Progenitor cell of endocrine pancreas (in vitro differentiated cells): ENCODE measurements around the gene RPS16. TPM values are rescaled to one million over a fixed set of nuclear protein-coding genes. Genes with fewer than 3 reads are reported as not detected.
A peak's percentile ranks its signal among the peaks of the same experiment; 100 is the strongest.

ENCODE experiments used
- DNase-seq: peaks from one replicate; pipeline ENCODE4 v3.0.0; 2021; ENCODE audit warnings: low spot score; ENCODE audit not compliant: unreplicated experiment
- H3K27ac Mint-ChIP-seq: 2 replicates; pipeline ENCODE4 v1.8.0; 2021; ENCODE audit warnings: mild to moderate bottlenecking, moderate library complexity, mixed read lengths
- H3K27me3 Mint-ChIP-seq: 2 replicates; pipeline ENCODE4 v1.8.0; 2021; ENCODE audit warnings: mixed read lengths
- H3K36me3 Mint-ChIP-seq: 2 replicates; pipeline ENCODE4 v1.8.0; 2022; ENCODE audit warnings: mixed read lengths; ENCODE audit not compliant: insufficient read depth
- H3K4me1 Mint-ChIP-seq: 2 replicates; pipeline ENCODE4 v1.8.0; 2021; ENCODE audit warnings: low read depth, mixed read lengths
- H3K4me3 Mint-ChIP-seq: 2 replicates; pipeline ENCODE4 v1.8.0; 2021; ENCODE audit warnings: low read depth, mild to moderate bottlenecking, moderate library complexity, mixed read lengths
- H3K9me3 Mint-ChIP-seq: 2 replicates; pipeline ENCODE4 v1.8.0; 2021; ENCODE audit warnings: low read depth, mixed read lengths
- total RNA-seq: library from RNA; stranded (reverse); gene quantifications from 2 replicates; pipeline ENCODE4 v1.2.1, GENCODE V29; 2021
- TF ChIP-seq, protein P1 (sequence below): fragments of 200-600 bp; sonication (generic); IDR thresholded peaks from one replicate; pipeline ENCODE4 v1.5.0; 2021; ENCODE audit warnings: antibody characterized with exemption, mild to moderate bottlenecking; ENCODE audit not compliant: unreplicated experiment

Gene RPS16
- total RNA-seq, 1 donor from 2014 or later, result 1,449 TPM

DNA sequence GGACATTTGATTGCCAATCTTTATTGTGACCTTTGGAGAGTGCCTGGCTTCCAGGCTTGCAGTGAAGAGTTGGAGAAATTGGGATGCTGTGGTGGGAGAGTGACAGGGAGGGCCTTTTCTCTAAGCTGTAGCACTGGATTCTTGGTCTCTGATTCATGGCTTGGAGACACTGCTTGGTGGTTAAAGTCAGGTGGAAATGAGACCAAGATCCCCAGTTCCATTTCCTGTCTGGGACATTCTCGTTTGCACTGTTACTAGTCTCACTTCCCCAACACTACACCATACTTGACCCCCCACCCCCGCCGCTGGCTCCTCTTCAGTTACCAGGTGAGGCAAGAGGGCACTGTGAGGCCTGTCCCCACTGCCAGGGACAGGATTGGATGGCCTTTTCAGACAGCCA, 12.5 kb upstream of the RPS16 start:
- H3K27me3 Mint-ChIP-seq, result no peaks in the 10 kb centered on the region
- DNase-seq, result no peak
- no peak overlapping the region for H3K4me3 Mint-ChIP-seq
- TF ChIP-seq, protein P1, sequence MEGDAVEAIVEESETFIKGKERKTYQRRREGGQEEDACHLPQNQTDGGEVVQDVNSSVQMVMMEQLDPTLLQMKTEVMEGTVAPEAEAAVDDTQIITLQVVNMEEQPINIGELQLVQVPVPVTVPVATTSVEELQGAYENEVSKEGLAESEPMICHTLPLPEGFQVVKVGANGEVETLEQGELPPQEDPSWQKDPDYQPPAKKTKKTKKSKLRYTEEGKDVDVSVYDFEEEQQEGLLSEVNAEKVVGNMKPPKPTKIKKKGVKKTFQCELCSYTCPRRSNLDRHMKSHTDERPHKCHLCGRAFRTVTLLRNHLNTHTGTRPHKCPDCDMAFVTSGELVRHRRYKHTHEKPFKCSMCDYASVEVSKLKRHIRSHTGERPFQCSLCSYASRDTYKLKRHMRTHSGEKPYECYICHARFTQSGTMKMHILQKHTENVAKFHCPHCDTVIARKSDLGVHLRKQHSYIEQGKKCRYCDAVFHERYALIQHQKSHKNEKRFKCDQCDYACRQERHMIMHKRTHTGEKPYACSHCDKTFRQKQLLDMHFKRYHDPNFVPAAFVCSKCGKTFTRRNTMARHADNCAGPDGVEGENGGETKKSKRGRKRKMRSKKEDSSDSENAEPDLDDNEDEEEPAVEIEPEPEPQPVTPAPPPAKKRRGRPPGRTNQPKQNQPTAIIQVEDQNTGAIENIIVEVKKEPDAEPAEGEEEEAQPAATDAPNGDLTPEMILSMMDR, result no peak
- H3K9me3 Mint-ChIP-seq, result no peaks in the 10 kb centered on the region
- peaks cover 18% of the 10 kb centered on the region for H3K36me3 Mint-ChIP-seq
- H3K27ac Mint-ChIP-seq, result no peak overlapping the region
- H3K4me1 Mint-ChIP-seq, result peaks cover 16% of the 10 kb centered on the region

GRCh38 chr19:39446365-39447084, 10.8 kb upstream of the RPS16 start:
- H3K27me3 Mint-ChIP-seq, result no peaks in the 10 kb centered on the region
- DNase-seq, result no peak
- TF ChIP-seq, protein P1, result no peak
- H3K4me3 Mint-ChIP-seq, result peak overlapping the region; percentile 92
- H3K36me3 Mint-ChIP-seq, result peaks cover 8% of the 10 kb centered on the region
- H3K9me3 Mint-ChIP-seq, result no peaks in the 10 kb centered on the region
- H3K4me1 Mint-ChIP-seq, result peaks cover 16% of the 10 kb centered on the region
- H3K27ac Mint-ChIP-seq, result peak overlapping the region; percentile 100

DNA sequence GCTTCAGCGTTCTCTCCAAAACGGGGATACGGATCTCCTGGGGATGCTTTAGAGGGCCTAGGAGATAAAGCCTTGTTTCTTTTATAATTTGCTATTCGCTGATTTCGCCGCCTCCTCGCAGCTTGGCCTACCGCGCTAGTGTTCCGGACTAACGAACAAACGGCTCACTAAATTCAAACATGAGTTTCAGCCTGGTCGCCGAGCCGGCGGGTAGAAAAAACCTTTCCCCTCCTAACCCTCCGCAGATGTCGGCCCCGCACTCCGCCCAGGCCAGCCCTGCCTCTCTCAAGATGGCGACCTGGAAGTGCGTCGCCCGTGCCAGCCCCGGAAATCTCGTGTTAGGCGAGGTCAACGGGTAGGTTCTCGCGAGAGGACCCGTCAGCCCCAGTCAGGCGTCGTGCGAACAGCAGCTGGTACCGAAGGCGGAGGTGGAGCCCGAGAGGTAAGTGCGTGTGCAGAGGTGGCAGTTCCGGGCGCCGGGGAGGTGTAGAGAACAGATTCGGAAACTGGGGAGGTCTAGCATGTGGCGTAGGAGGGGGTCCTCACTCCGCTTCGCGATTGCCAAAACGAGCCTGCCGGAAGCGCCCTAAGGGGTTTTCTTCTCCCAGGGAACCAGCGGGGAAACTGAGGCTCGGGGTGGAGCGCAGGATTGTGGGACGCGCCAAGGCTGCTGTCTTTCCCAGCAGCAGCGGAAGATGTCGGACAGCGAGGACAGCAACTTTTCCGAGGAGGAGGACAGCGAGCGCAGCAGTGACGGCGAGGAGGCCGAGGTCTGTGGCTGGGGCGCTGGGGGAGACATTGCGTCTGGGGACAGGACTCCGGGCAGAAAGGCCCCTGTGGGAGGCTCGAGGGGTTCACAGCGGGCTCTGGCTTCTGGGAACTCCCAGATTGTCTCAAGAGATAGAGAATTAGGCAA, 9.7 kb upstream of the RPS16 start, which contains the start of gene SUPT5H:
Gene SUPT5H, plus strand, starts transcription at position 387 of the 916 bp plus-strand sequence. Its CDS starts 309 bp downstream, at position 696.
- no peaks in the 10 kb centered on the region for H3K9me3 Mint-ChIP-seq
- H3K36me3 Mint-ChIP-seq, result peaks cover 8% of the 10 kb centered on the region
- H3K4me1 Mint-ChIP-seq, result peaks cover 16% of the 10 kb centered on the region
- peak within 1 kb of the TSS; percentile 100 for H3K27ac Mint-ChIP-seq
- no peaks in the 10 kb centered on the region for H3K27me3 Mint-ChIP-seq
- TF ChIP-seq, protein P1, result no peak
- peak; percentile 90 for DNase-seq
- peak within 1 kb of the TSS; percentile 92 for H3K4me3 Mint-ChIP-seq

- no peak for DNase-seq
- H3K36me3 Mint-ChIP-seq, result peaks cover 8% of the 10 kb centered on the region
Measured at GRCh38 chr19:39444598-39445195, 8.9 kb upstream of the RPS16 start.

More at GRCh38 chr19:39444598-39445195, 8.9 kb upstream of the RPS16 start:
- H3K9me3 Mint-ChIP-seq, result no peaks in the 10 kb centered on the region
- peak overlapping the region; percentile 92 for H3K4me3 Mint-ChIP-seq
- H3K4me1 Mint-ChIP-seq, result peaks cover 16% of the 10 kb centered on the region
- TF ChIP-seq, protein P1, result no peak
- no peaks in the 10 kb centered on the region for H3K27me3 Mint-ChIP-seq
- peak overlapping the region; percentile 100 for H3K27ac Mint-ChIP-seq
